WTC11 (cell line): ENCODE results near the gene JMJD6.

ENCODE experiments used
- CBFB ChIP-seq: sonication (generic); formaldehyde crosslinking; IDR thresholded peaks from 2 replicates; pipeline ENCODE4 v1.8.1; 2022; ENCODE audit warnings: mild to moderate bottlenecking, low read depth, missing genetic modification reagents
- CREB1 ChIP-seq: sonication (generic); formaldehyde crosslinking; IDR thresholded peaks from 2 replicates; pipeline ENCODE4 v1.8.0; 2023; ENCODE audit warnings: mild to moderate bottlenecking, missing genetic modification reagents
- ELF4 ChIP-seq: sonication (generic); formaldehyde crosslinking; IDR thresholded peaks from 2 replicates; pipeline ENCODE4 v1.8.1; 2022; ENCODE audit warnings: low read depth, mild to moderate bottlenecking, moderate library complexity, missing genetic modification reagents
- ESRRA ChIP-seq: sonication (generic); formaldehyde crosslinking; IDR thresholded peaks from 2 replicates; pipeline ENCODE4 v1.8.1; 2022; ENCODE audit warnings: mild to moderate bottlenecking, missing genetic modification reagents, borderline replicate concordance
- JAZF1 ChIP-seq: fragments of 250-450 bp; sonication (Bioruptor Pico); IDR thresholded peaks from 2 replicates; pipeline ENCODE4 v1.9.0; 2021; ENCODE audit warnings: moderate library complexity, mild to moderate bottlenecking, inconsistent platforms
- JUN ChIP-seq: sonication (generic); formaldehyde crosslinking; IDR thresholded peaks from 2 replicates; pipeline ENCODE4 v1.8.0; 2023; ENCODE audit warnings: mild to moderate bottlenecking, missing genetic modification reagents
- NFE2L1 ChIP-seq: sonication (generic); formaldehyde crosslinking; IDR thresholded peaks from 2 replicates; pipeline ENCODE4 v1.8.1; 2023; ENCODE audit warnings: missing genetic modification reagents
- ZNF396 ChIP-seq: fragments of 250-450 bp; sonication (Bioruptor Pico); IDR thresholded peaks from 2 replicates; pipeline ENCODE4 v1.8.0; 2021; ENCODE audit warnings: mild to moderate bottlenecking, moderate library complexity, borderline replicate concordance
- TF ChIP-seq, protein P1 (sequence below): sonication (generic); formaldehyde crosslinking; IDR thresholded peaks from 2 replicates; pipeline ENCODE4 v1.8.1; 2023; ENCODE audit warnings: mild to moderate bottlenecking, missing genetic modification reagents, borderline replicate concordance
- TF ChIP-seq, protein P2 (sequence below): sonication (generic); formaldehyde crosslinking; IDR thresholded peaks from 2 replicates; pipeline ENCODE4 v1.8.0; 2022; ENCODE audit warnings: mild to moderate bottlenecking, missing genetic modification reagents
- TF ChIP-seq, protein P3 (sequence below): fragments of 200-600 bp; IDR thresholded peaks from 2 replicates; pipeline ENCODE4 v1.8.0; 2022; ENCODE audit warnings: antibody characterized with exemption

DNA sequence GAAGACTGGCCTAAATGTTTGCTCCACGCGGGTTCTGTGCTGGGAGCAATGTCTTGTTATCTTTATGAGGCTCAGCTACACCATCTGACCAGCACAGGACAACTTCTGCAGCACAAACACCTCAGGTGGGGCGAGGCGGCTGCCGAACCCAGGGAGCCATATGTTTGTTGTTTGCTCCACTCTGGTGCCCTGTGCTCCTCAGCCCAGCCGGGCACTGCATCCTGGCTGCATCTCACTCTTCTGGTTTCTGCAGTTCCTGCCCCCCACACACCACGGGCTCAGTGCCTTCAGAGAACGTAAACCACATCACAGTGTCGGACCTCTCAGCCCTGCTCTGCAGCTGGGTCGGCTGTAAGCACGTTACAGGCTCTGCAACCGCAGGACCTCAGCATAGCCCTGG lies 48.1 kb downstream of the JMJD6 start:
- TF ChIP-seq CBFB (CRISPR knock-in tag) (no peak), NFE2L1 (CRISPR knock-in tag) (no peak), JUN (CRISPR knock-in tag) (no peak), ELF4 (CRISPR knock-in tag) (no peak), ZNF396 (no peak), CREB1 (no peak), ESRRA (CRISPR knock-in tag) (no peak), JAZF1 (CRISPR knock-in tag) (no peak)
- TF ChIP-seq, protein P1, sequence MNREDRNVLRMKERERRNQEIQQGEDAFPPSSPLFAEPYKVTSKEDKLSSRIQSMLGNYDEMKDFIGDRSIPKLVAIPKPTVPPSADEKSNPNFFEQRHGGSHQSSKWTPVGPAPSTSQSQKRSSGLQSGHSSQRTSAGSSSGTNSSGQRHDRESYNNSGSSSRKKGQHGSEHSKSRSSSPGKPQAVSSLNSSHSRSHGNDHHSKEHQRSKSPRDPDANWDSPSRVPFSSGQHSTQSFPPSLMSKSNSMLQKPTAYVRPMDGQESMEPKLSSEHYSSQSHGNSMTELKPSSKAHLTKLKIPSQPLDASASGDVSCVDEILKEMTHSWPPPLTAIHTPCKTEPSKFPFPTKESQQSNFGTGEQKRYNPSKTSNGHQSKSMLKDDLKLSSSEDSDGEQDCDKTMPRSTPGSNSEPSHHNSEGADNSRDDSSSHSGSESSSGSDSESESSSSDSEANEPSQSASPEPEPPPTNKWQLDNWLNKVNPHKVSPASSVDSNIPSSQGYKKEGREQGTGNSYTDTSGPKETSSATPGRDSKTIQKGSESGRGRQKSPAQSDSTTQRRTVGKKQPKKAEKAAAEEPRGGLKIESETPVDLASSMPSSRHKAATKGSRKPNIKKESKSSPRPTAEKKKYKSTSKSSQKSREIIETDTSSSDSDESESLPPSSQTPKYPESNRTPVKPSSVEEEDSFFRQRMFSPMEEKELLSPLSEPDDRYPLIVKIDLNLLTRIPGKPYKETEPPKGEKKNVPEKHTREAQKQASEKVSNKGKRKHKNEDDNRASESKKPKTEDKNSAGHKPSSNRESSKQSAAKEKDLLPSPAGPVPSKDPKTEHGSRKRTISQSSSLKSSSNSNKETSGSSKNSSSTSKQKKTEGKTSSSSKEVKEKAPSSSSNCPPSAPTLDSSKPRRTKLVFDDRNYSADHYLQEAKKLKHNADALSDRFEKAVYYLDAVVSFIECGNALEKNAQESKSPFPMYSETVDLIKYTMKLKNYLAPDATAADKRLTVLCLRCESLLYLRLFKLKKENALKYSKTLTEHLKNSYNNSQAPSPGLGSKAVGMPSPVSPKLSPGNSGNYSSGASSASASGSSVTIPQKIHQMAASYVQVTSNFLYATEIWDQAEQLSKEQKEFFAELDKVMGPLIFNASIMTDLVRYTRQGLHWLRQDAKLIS (CRISPR knock-in tag): no peak
- TF ChIP-seq, protein P2, sequence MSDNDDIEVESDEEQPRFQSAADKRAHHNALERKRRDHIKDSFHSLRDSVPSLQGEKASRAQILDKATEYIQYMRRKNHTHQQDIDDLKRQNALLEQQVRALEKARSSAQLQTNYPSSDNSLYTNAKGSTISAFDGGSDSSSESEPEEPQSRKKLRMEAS (CRISPR knock-in tag): no peak
- TF ChIP-seq, protein P3, sequence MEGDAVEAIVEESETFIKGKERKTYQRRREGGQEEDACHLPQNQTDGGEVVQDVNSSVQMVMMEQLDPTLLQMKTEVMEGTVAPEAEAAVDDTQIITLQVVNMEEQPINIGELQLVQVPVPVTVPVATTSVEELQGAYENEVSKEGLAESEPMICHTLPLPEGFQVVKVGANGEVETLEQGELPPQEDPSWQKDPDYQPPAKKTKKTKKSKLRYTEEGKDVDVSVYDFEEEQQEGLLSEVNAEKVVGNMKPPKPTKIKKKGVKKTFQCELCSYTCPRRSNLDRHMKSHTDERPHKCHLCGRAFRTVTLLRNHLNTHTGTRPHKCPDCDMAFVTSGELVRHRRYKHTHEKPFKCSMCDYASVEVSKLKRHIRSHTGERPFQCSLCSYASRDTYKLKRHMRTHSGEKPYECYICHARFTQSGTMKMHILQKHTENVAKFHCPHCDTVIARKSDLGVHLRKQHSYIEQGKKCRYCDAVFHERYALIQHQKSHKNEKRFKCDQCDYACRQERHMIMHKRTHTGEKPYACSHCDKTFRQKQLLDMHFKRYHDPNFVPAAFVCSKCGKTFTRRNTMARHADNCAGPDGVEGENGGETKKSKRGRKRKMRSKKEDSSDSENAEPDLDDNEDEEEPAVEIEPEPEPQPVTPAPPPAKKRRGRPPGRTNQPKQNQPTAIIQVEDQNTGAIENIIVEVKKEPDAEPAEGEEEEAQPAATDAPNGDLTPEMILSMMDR: no peak
